A549 (cell line): ENCODE measurements around the gene PTPRN2. TPM values are rescaled to one million over a fixed set of nuclear protein-coding genes. Genes with fewer than 3 reads are reported as not detected.

Experiments
- ATAC-seq, 2 experiments: fragments of 200-7000 bp in 1 of 2; fragments of >200 bp in 1 of 2; cut with Nextera tagmentation in 1 of 2; cut with Tn5 transposase in 1 of 2; 3 replicates each; pipeline versions ENCODE4 v1.8.0 to v1.9.1; 2018 to 2020; ENCODE audit warnings: mild to moderate bottlenecking in 1 of 2, moderate library complexity in 1 of 2
- CTCF ChIA-PET: fragments of 300-600 bp; sonication (Branson Sonifier 250); formaldehyde crosslinking; extraction: SDS; loops from one replicate; lab custom pipeline; 2021; ENCODE audit warnings: antibody characterized with exemption, inconsistent platforms; lab: Yijun Ruan, JAX
- POLR2A ChIA-PET: fragments of 350-600 bp; formaldehyde crosslinking; extraction: SDS; loops from one replicate; lab custom pipeline; 2021; ENCODE audit warnings: antibody characterized with exemption, inconsistent platforms; lab: Yijun Ruan, JAX
- DNase-seq, 2 experiments: peaks; one replicate each; pipeline versions ENCODE4 v3.0.0 to v3.0.0-alpha.2; 2011 to 2016; ENCODE audit warnings: low read depth in 1 of 2, low spot score in 1 of 2
- FAIRE-seq: peaks from 2 replicates; lab custom pipeline; 2011; peaks lifted over from hg19 to GRCh38; lab: Jason Lieb, UNC
- H3K27ac ChIP-seq, 2 experiments: fragments of >200 bp; sonication (Bioruptor Twin); formaldehyde crosslinking; 3 replicates each; pipeline ENCODE4 v1.5.1; 2016 to 2017
- H3K4me1 ChIP-seq: fragments of >200 bp; sonication (Bioruptor Twin); formaldehyde crosslinking; 3 replicates; pipeline ENCODE4 v1.6.1; 2016
- H3K4me2 ChIP-seq: fragments of >200 bp; sonication (Bioruptor Twin); formaldehyde crosslinking; 3 replicates; pipeline ENCODE4 v1.6.1; 2016
- H3K4me3 ChIP-seq: fragments of >200 bp; sonication (Bioruptor Twin); formaldehyde crosslinking; 3 replicates; pipeline ENCODE4 v1.5.1; 2016
- H3K9me3 ChIP-seq: fragments of >200 bp; sonication (Bioruptor Twin); formaldehyde crosslinking; 3 replicates; pipeline ENCODE4 v1.6.1; 2016
- ATOH8 ChIP-seq: fragments of 250-450 bp; sonication (Bioruptor Pico); IDR thresholded peaks from 2 replicates; pipeline ENCODE4 v1.5.0; 2020; ENCODE audit warnings: low read depth, mild to moderate bottlenecking, moderate library complexity
- CEBPB ChIP-seq, 2 experiments: fragments of >200 bp in 1 of 2; sonication (Bioruptor Twin) in 1 of 2; formaldehyde crosslinking in 1 of 2; IDR thresholded peaks; 2 replicates each; pipeline ENCODE4 v1.6.1; 2012 to 2016
- CHD4 ChIP-seq: fragments of 200-600 bp; sonication (generic); IDR thresholded peaks from 2 replicates; pipeline ENCODE4 v1.6.1; 2016; ENCODE audit warnings: antibody characterized with exemption, mild to moderate bottlenecking, borderline replicate concordance
- ELK1 ChIP-seq: fragments of 150-350 bp; IDR thresholded peaks from 2 replicates; pipeline ENCODE4 v1.6.1; 2014; ENCODE audit warnings: low read depth, mild to moderate bottlenecking, low read length
- ESRRA ChIP-seq: fragments of 150-350 bp; IDR thresholded peaks from 2 replicates; pipeline ENCODE4 v1.6.1; 2014; ENCODE audit warnings: mild to moderate bottlenecking, low read length, borderline replicate concordance
- HES2 ChIP-seq: fragments of >200 bp; sonication (Bioruptor Twin); formaldehyde crosslinking; IDR thresholded peaks from 2 replicates; pipeline ENCODE4 v1.6.1; 2016
- KDM5A ChIP-seq: fragments of 200-600 bp; sonication (generic); IDR thresholded peaks from 2 replicates; pipeline ENCODE4 v1.6.1; 2016; ENCODE audit warnings: antibody characterized with exemption, mild to moderate bottlenecking
- MAFK ChIP-seq: fragments of 450-650 bp; IDR thresholded peaks from 2 replicates; pipeline ENCODE4 v1.6.1; 2014; ENCODE audit not compliant: partially characterized antibody
- MAX ChIP-seq: IDR thresholded peaks from 2 replicates; pipeline ENCODE4 v1.6.1; 2012
- MYC ChIP-seq: IDR thresholded peaks from 2 replicates; pipeline ENCODE4 v1.6.1; 2012; ENCODE audit warnings: mild to moderate bottlenecking, inconsistent platforms, low read length, improper control_type of control experiment, borderline replicate concordance
- NPAS2 ChIP-seq: fragments of 250-450 bp; sonication (Bioruptor Pico); IDR thresholded peaks from 2 replicates; pipeline ENCODE4 v1.8.0; 2022; ENCODE audit warnings: mild to moderate bottlenecking, moderate library complexity, borderline replicate concordance
- PBX3 ChIP-seq: IDR thresholded peaks from 2 replicates; pipeline ENCODE4 v1.6.1; 2012
- POLR2AphosphoS2 ChIP-seq: conservative IDR thresholded peaks from 2 replicates; pipeline ENCODE4 v1.6.1; 2012; ENCODE audit warnings: low read length, improper control_type of control experiment, inconsistent platforms
- RAD21 ChIP-seq, 2 experiments: fragments of >200 bp in 1 of 2; sonication (Bioruptor Twin) in 1 of 2; formaldehyde crosslinking in 1 of 2; IDR thresholded peaks in 1 of 2; conservative IDR thresholded peaks in 1 of 2; 2 replicates in 1 of 2; 3 replicates in 1 of 2; pipeline ENCODE4 v1.6.1; 2012 to 2018; ENCODE audit warnings: inconsistent platforms in 1 of 2
- RARB ChIP-seq: fragments of 250-450 bp; sonication (Bioruptor Pico); IDR thresholded peaks from 2 replicates; pipeline ENCODE4 v1.8.0; 2021; ENCODE audit warnings: mild to moderate bottlenecking, moderate library complexity
- RCOR1 ChIP-seq: fragments of 150-350 bp; IDR thresholded peaks from 2 replicates; pipeline ENCODE4 v1.6.1; 2014; ENCODE audit warnings: antibody characterized with exemption, low read length, low read depth
- RFX5 ChIP-seq: fragments of 450-650 bp; IDR thresholded peaks from 2 replicates; pipeline ENCODE4 v1.7.1; 2014; ENCODE audit warnings: antibody characterized with exemption, mild to moderate bottlenecking, moderate library complexity
- TFCP2L1 ChIP-seq: fragments of 250-450 bp; sonication (Bioruptor Pico); IDR thresholded peaks from 2 replicates; pipeline ENCODE4 v1.5.0; 2021; ENCODE audit warnings: mild to moderate bottlenecking
- TP53 ChIP-seq: fragments of 250-450 bp; sonication (Bioruptor Pico); IDR thresholded peaks from 2 replicates; pipeline ENCODE4 v1.5.0; 2021; ENCODE audit warnings: mild to moderate bottlenecking, moderate library complexity
- USF2 ChIP-seq: fragments of 450-650 bp; IDR thresholded peaks from 2 replicates; pipeline ENCODE4 v1.6.1; 2014; ENCODE audit warnings: antibody characterized with exemption
- ZC3H11A ChIP-seq: fragments of 450-650 bp; IDR thresholded peaks from 2 replicates; pipeline ENCODE4 v1.6.1; 2014; ENCODE audit warnings: antibody characterized with exemption, mild to moderate bottlenecking
- WGBS: methylation state at CpG from one replicate; pipeline ENCODE4 v1.1.6; 2017; ENCODE audit errors: missing lambda C conversion rate; 5-methylcytosine and 5-hydroxymethylcytosine counted together
- polyA plus RNA-seq, 4 experiments: library from polyadenylated mRNA; depleted of rRNA in 3 of 4; stranded (reverse); fragments of >200 nt; fragmentation: RNase III in 1 of 4; extraction: RNeasy Plus Mini Kit Qiagen cat#74134 plus additional on column Dnase treatment in 1 of 4; gene quantifications; 2 replicates in 3 of 4; 3 replicates in 1 of 4; pipeline ENCODE4 v1.2.3, GENCODE V29; 2011 to 2017

The PTPRN2 gene
- polyA plus RNA-seq, 2 of the 4 experiments (the other 2 are of a cell fraction), result 0.41 to 1.2 TPM

GRCh38 chr7:158474488-158474887 lies 113.1 kb downstream of the PTPRN2 start:
- no peak overlapping the region for H3K27ac ChIP-seq
- 55% methylated on average over 14 of the region's 16 CpGs for WGBS
- FAIRE-seq, result no peak
- H3K4me1 ChIP-seq, result no peaks in the 10 kb centered on the region
- DNase-seq, result no peak
- ATAC-seq, result no peak
- POLR2A ChIA-PET, result no interaction called here
- TF ChIP-seq MAX (no peak), RARB (no peak), CEBPB (IDR thresholded peaks at IDR 0.05) (no peak), ATOH8 (CRISPR knock-in tag) (no peak), KDM5A (no peak), RCOR1 (no peak), USF2 (no peak), ZC3H11A (no peak)
- TF ChIP-seq, all 56 proteins: peak for 0
- CTCF ChIA-PET, result no interaction called here
- no peak overlapping the region for H3K4me2 ChIP-seq
- H3K9me3 ChIP-seq, result no peaks in the 10 kb centered on the region
- H3K4me3 ChIP-seq, result no peak overlapping the region

GRCh38 chr7:158473946-158474345 lies 113.7 kb downstream of the PTPRN2 start:
- TF ChIP-seq RAD21 (conservative IDR thresholded peaks at IDR 0.05 in 1 of 2, IDR thresholded peaks at IDR 0.05 in 1 of 2) (no peak), TFCP2L1 (CRISPR knock-in tag) (no peak), TP53 (no peak), RCOR1 (no peak)
- DNase-seq (no peak), FAIRE-seq (no peak), ATAC-seq (no peak)
- Histone ChIP-seq H3K4me2 (no peak overlapping the region), H3K4me3 (no peak overlapping the region), H3K4me1 (no peaks in the 10 kb centered on the region), H3K9me3 (no peaks in the 10 kb centered on the region), H3K27ac (no peak overlapping the region)
- 73% methylated on average over 12 of the region's 12 CpGs for WGBS
- ChIA-PET CTCF (no interaction called here), POLR2A (no interaction called here)

GRCh38 chr7:158473221-158473620 lies 114.4 kb downstream of the PTPRN2 start:
- Histone ChIP-seq H3K9me3 (no peaks in the 10 kb centered on the region), H3K4me3 (no peak overlapping the region), H3K27ac (no peak overlapping the region), H3K4me2 (no peak overlapping the region), H3K4me1 (no peaks in the 10 kb centered on the region)
- ChIA-PET POLR2A (no interaction called here), CTCF (interaction anchor here (0.8 kb wide), 1 partner anchor 31 kb away, joined by 3 read pairs; no protein-coding TSS in a partner anchor)
- 73% methylated on average over 13 of the region's 13 CpGs for WGBS
- no peak for TF ChIP-seq POLR2AphosphoS2
- no peak for TF ChIP-seq HES2
- no peak for TF ChIP-seq ELK1
- no peak for TF ChIP-seq NPAS2 (CRISPR knock-in tag)
- no peak for TF ChIP-seq RCOR1
- no peak for TF ChIP-seq ESRRA
- no peak for TF ChIP-seq PBX3
- TF ChIP-seq USF2, result no peak
- no peak for TF ChIP-seq MAX
- no peak for TF ChIP-seq MAFK
- TF ChIP-seq MYC, result no peak
- TF ChIP-seq CHD4, result no peak
- TF ChIP-seq RFX5, result no peak
- no peak for ATAC-seq
- FAIRE-seq, result no peak
- DNase-seq, result no peak
